Epithelial cell of proximal tubule (primary cell): Measurements from ENCODE around the gene ZBTB49. TPM values are rescaled to one million over a fixed set of nuclear protein-coding genes. Genes with fewer than 3 reads are reported as not detected.
"Not testable (repeated sequence)": the region's sequence is repeated elsewhere in the genome, so short reads cannot be mapped to it uniquely, and the experiment has no call there.

ENCODE experiments used
- DNase-seq: peaks from one replicate; pipeline ENCODE4 v3.0.0-alpha.2; 2011; ENCODE audit warnings: low read depth
- H3K4me3 ChIP-seq: 2 replicates; pipeline ENCODE4 v1.5.1; 2011; ENCODE audit warnings: low read depth, mild to moderate bottlenecking, low read length
- CTCF ChIP-seq: conservative IDR thresholded peaks from 2 replicates; pipeline ENCODE4 v1.5.1; 2012; ENCODE audit warnings: low read depth, mild to moderate bottlenecking, low read length
- total RNA-seq: library from RNA; depleted of rRNA; stranded (reverse); fragments of >200 nt; gene quantifications from 2 replicates; pipeline ENCODE4 v1.2.3, GENCODE V29; 2015

The ZBTB49 gene
- total RNA-seq, 1 donor from 2014 or later, result 1.2 TPM

GRCh38 chr4:4254199-4254598 is 35.9 kb upstream of the ZBTB49 start:
- DNase-seq, result no peak
- no peak for TF ChIP-seq CTCF
- no peak overlapping the region for H3K4me3 ChIP-seq

GRCh38 chr4:4254666-4255065 is 35.4 kb upstream of the ZBTB49 start:
- no peak for DNase-seq
- TF ChIP-seq CTCF, result no peak
- H3K4me3 ChIP-seq, result no peak overlapping the region

- no peak for TF ChIP-seq CTCF
- no peak overlapping the region for H3K4me3 ChIP-seq
- no peak for DNase-seq
These were observed 33.3 kb upstream of the ZBTB49 start for GRCh38 chr4:4256799-4257198.

- DNase-seq, H3K4me3 ChIP-seq: not testable (repeated sequence)
These were observed 32.3 kb upstream of the ZBTB49 start for GRCh38 chr4:4257705-4258104.

- no peak for TF ChIP-seq CTCF
- no peak for DNase-seq
- no peak overlapping the region for H3K4me3 ChIP-seq
These were observed 30.5 kb upstream of the ZBTB49 start for GRCh38 chr4:4259484-4260100.

- H3K4me3 ChIP-seq, result no peak overlapping the region
- TF ChIP-seq CTCF, result peak; percentile 46
- DNase-seq, result no peak
These were observed 29.8 kb upstream of the ZBTB49 start for GRCh38 chr4:4260185-4260751.

GRCh38 chr4:4267981-4268380 is 22.1 kb upstream of the ZBTB49 start:
- DNase-seq, result no peak
- no peak for TF ChIP-seq CTCF
- H3K4me3 ChIP-seq, result no peak overlapping the region
